Liver (tissue), 9 donors: ENCODE results near the gene AMIGO2. TPM values are rescaled to one million over a fixed set of nuclear protein-coding genes. Genes with fewer than 3 reads are reported as not detected.

Source experiments
- DNase-seq: peaks from one replicate; pipeline ENCODE4 v3.0.0-alpha.2; 2017; ENCODE audit warnings: low spot score
- H3K27ac ChIP-seq, 2 donors: one replicate each; pipeline ENCODE4 v1.7.0; 2013; ENCODE audit warnings: inconsistent platforms in 2 of 2, low read length in 2 of 2, control low read depth in 1 of 2, low read depth in 1 of 2, mild to moderate bottlenecking in 1 of 2
- H3K27me3 ChIP-seq, 4 donors: one replicate each; pipeline versions ENCODE4 v1.6.1 to v1.7.0; 2013; ENCODE audit warnings: low read length in 3 of 4, inconsistent platforms in 1 of 4, mild to moderate bottlenecking in 1 of 4, moderate library complexity in 1 of 4; ENCODE audit not compliant: control insufficient read depth in 4 of 4, insufficient read depth in 4 of 4
- H3K36me3 ChIP-seq, 4 donors: one replicate each; pipeline versions ENCODE4 v1.6.1 to v1.7.0; 2013; ENCODE audit warnings: low read length in 3 of 4, mild to moderate bottlenecking in 3 of 4, low read depth in 1 of 4, moderate library complexity in 1 of 4; ENCODE audit not compliant: control insufficient read depth in 4 of 4, insufficient read depth in 3 of 4
- H3K4me1 ChIP-seq, 4 donors: one replicate each; pipeline versions ENCODE4 v1.6.1 to v1.7.0; 2013; ENCODE audit warnings: low read length in 3 of 4, mild to moderate bottlenecking in 3 of 4, moderate library complexity in 1 of 4; ENCODE audit not compliant: control insufficient read depth in 4 of 4, insufficient read depth in 4 of 4
- H3K4me3 ChIP-seq, 3 donors: one replicate each; pipeline versions ENCODE4 v1.6.1 to v1.7.0; 2013; ENCODE audit warnings: low read length in 3 of 3, control low read depth in 1 of 3, low read depth in 1 of 3, mild to moderate bottlenecking in 1 of 3
- H3K9ac ChIP-seq, 2 donors: one replicate each; pipeline ENCODE4 v1.7.0; 2013; ENCODE audit warnings: low read length in 2 of 2, mild to moderate bottlenecking in 2 of 2, moderate library complexity in 2 of 2, control low read depth in 1 of 2, low read depth in 1 of 2
- H3K9me3 ChIP-seq, 4 donors: one replicate each; pipeline versions ENCODE4 v1.6.1 to v1.7.0; 2013; ENCODE audit warnings: low read length in 3 of 4; ENCODE audit not compliant: control insufficient read depth in 4 of 4
- CTCF ChIP-seq: fragments of 150-350 bp; IDR thresholded peaks from 2 replicates; pipeline ENCODE4 v1.5.1; 2017; ENCODE audit warnings: improper control_type of control experiment, low read depth, low read length; ENCODE audit not compliant: missing input control
- EGR1 ChIP-seq, 2 donors: IDR thresholded peaks; 2 replicates each; pipeline ENCODE4 v1.6.1; 2016 to 2018; ENCODE audit warnings: antibody characterized with exemption in 2 of 2, low read depth in 2 of 2
- FOXA1 ChIP-seq: IDR thresholded peaks from 2 replicates; pipeline ENCODE4 v1.6.1; 2016; ENCODE audit warnings: antibody characterized with exemption
- FOXA2 ChIP-seq: IDR thresholded peaks from 2 replicates; pipeline ENCODE4 v1.6.1; 2016; ENCODE audit warnings: antibody characterized with exemption
- GABPA ChIP-seq, 2 donors: IDR thresholded peaks in 1 of 2; conservative IDR thresholded peaks in 1 of 2; 2 replicates each; pipeline ENCODE4 v1.6.1; 2016; ENCODE audit warnings: antibody characterized with exemption in 2 of 2, mild to moderate bottlenecking in 1 of 2, moderate library complexity in 1 of 2
- HNF4A ChIP-seq, 2 donors: conservative IDR thresholded peaks; 2 replicates each; pipeline ENCODE4 v1.6.1; 2016; ENCODE audit warnings: antibody characterized with exemption in 2 of 2, mild to moderate bottlenecking in 2 of 2
- HNF4G ChIP-seq: IDR thresholded peaks from 2 replicates; pipeline ENCODE4 v1.6.1; 2016; ENCODE audit warnings: antibody characterized with exemption
- JUND ChIP-seq, 2 donors: IDR thresholded peaks; 2 replicates each; pipeline ENCODE4 v1.6.1; 2016; ENCODE audit warnings: antibody characterized with exemption in 2 of 2
- MAX ChIP-seq: IDR thresholded peaks from 2 replicates; pipeline ENCODE4 v1.6.1; 2016; ENCODE audit warnings: antibody characterized with exemption
- NR2F2 ChIP-seq: IDR thresholded peaks from 2 replicates; pipeline ENCODE4 v1.6.1; 2016; ENCODE audit warnings: antibody characterized with exemption
- RAD21 ChIP-seq, 2 donors: IDR thresholded peaks; 2 replicates each; pipeline ENCODE4 v1.6.1; 2016; ENCODE audit warnings: antibody characterized with exemption in 2 of 2, mild to moderate bottlenecking in 2 of 2
- REST ChIP-seq: IDR thresholded peaks from 2 replicates; pipeline ENCODE4 v1.6.1; 2016; ENCODE audit warnings: antibody characterized with exemption, mild to moderate bottlenecking
- RXRA ChIP-seq, 2 donors: IDR thresholded peaks; 2 replicates each; pipeline ENCODE4 v1.6.1; 2017 to 2018; ENCODE audit warnings: antibody characterized with exemption in 2 of 2, mild to moderate bottlenecking in 1 of 2
- SP1 ChIP-seq: IDR thresholded peaks from 2 replicates; pipeline ENCODE4 v1.6.1; 2018; ENCODE audit warnings: antibody characterized with exemption, mild to moderate bottlenecking
- TAF1 ChIP-seq: conservative IDR thresholded peaks from 2 replicates; pipeline ENCODE4 v1.6.1; 2016; ENCODE audit warnings: antibody characterized with exemption, mild to moderate bottlenecking
- YY1 ChIP-seq: IDR thresholded peaks from 2 replicates; pipeline ENCODE4 v1.6.1; 2016; ENCODE audit warnings: antibody characterized with exemption, mild to moderate bottlenecking
- WGBS: extraction: QIAGEN DNeasy Blood & Tissue Kit; methylation state at CpG from one replicate; pipeline ENCODE4 v1.1.7; 2013; 5-methylcytosine and 5-hydroxymethylcytosine counted together
- polyA plus RNA-seq, 2 donors: library from polyadenylated mRNA; stranded (reverse) in 1 of 2; unstranded in 1 of 2; fragments of 200-250 nt in 1 of 2; fragments of >200 nt in 1 of 2; fragmentation: Nextera tagmentation in 1 of 2; extraction: Ambion mirVana in 1 of 2; gene quantifications; one replicate each; pipeline versions ENCODE4 v1.2.1 to v1.2.3, GENCODE V29; 2013 to 2015
- total RNA-seq, 2 donors: library from RNA; depleted of rRNA; stranded (reverse); fragments of >200 nt; gene quantifications; one replicate each; pipeline ENCODE4 v1.2.3, GENCODE V29; 2014
- TF ChIP-seq, protein P1 (sequence below): IDR thresholded peaks from 2 replicates; pipeline ENCODE4 v1.6.1; 2016; ENCODE audit warnings: antibody characterized with exemption
- TF ChIP-seq, protein P2 (sequence below): IDR thresholded peaks from 2 replicates; pipeline ENCODE4 v1.6.1; 2016; ENCODE audit warnings: antibody characterized with exemption
- donor health status: healthy.
- donor health status: healthy.
- donor health status: healthy.
- donor health status: healthy.
- donor health status: healthy.

Gene AMIGO2
- total and polyA plus RNA-seq, 4 donors: 1.2 to 3.5 (median 2.3) TPM

GRCh38 chr12:47038270-47038748, 41.5 kb downstream of the AMIGO2 start:
- Histone ChIP-seq H3K36me3 (no peaks in the 10 kb centered on the region), H3K27ac (no peak overlapping the region), H3K9me3 (no peaks in the 10 kb centered on the region), H3K9ac (no peak overlapping the region), H3K4me1 (peaks cover 0 to 10% (median 5%) of the 10 kb centered on the region in 4 donors), H3K27me3 (no peaks in the 10 kb centered on the region), H3K4me3 (no peak overlapping the region)
- TF ChIP-seq JUND (IDR thresholded peaks at IDR 0.05) (peak in 1 of 2 donors; percentile 27), FOXA1 (no peak), TAF1 (no peak), MAX (peak; percentile 14), SP1 (peak; percentile 69), HNF4A (conservative IDR thresholded peaks at IDR 0.05) (no peak), CTCF (no peak), HNF4G (no peak), RAD21 (IDR thresholded peaks at IDR 0.05) (peak in 1 of 2 donors; percentile 36), NR2F2 (no peak), REST (no peak), GABPA (IDR thresholded peaks at IDR 0.05 in 1 of 2, conservative IDR thresholded peaks at IDR 0.05 in 1 of 2) (no peak), FOXA2 (no peak), RXRA (IDR thresholded peaks at IDR 0.05) (no peak), YY1 (peak; percentile 12), EGR1 (IDR thresholded peaks at IDR 0.05; ENCODE audit: low read depth in 2 of 2) (peak in 1 of 2 donors; percentile 19)
- TF ChIP-seq, protein P1, sequence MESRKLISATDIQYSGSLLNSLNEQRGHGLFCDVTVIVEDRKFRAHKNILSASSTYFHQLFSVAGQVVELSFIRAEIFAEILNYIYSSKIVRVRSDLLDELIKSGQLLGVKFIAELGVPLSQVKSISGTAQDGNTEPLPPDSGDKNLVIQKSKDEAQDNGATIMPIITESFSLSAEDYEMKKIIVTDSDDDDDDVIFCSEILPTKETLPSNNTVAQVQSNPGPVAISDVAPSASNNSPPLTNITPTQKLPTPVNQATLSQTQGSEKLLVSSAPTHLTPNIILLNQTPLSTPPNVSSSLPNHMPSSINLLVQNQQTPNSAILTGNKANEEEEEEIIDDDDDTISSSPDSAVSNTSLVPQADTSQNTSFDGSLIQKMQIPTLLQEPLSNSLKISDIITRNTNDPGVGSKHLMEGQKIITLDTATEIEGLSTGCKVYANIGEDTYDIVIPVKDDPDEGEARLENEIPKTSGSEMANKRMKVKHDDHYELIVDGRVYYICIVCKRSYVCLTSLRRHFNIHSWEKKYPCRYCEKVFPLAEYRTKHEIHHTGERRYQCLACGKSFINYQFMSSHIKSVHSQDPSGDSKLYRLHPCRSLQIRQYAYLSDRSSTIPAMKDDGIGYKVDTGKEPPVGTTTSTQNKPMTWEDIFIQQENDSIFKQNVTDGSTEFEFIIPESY: no peak
- TF ChIP-seq, protein P2, sequence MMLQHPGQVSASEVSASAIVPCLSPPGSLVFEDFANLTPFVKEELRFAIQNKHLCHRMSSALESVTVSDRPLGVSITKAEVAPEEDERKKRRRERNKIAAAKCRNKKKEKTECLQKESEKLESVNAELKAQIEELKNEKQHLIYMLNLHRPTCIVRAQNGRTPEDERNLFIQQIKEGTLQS: no peak
- 79% methylated on average over 1 of the region's 1 CpG for WGBS
- DNase-seq: no peak
